NCI-H2196 treated with DMSO at 0.1 percent for 48 hours (cell line): Measurements from ENCODE around the gene FYCO1.

ENCODE experiments used
- DNase-seq: peaks from one replicate; lab custom pipeline; 2025; ENCODE audit not compliant: unreplicated experiment; lab: John Stamatoyannopoulos, UW

Gene FYCO1

GRCh38 chr3:45965253-45965652, 30.4 kb downstream of the FYCO1 start:
- DNase-seq = no peak

- DNase-seq = no peak
Measured at GRCh38 chr3:45964139-45964538, 31.5 kb downstream of the FYCO1 start.

GRCh38 chr3:45962033-45962432, 33.6 kb downstream of the FYCO1 start:
- DNase-seq = no peak

- no peak for DNase-seq
Measured at GRCh38 chr3:45960289-45960688, 35.3 kb downstream of the FYCO1 start.

- DNase-seq = no peak
Measured at GRCh38 chr3:45959201-45959600, 36.4 kb downstream of the FYCO1 start.

- DNase-seq = no peak
Measured at GRCh38 chr3:45958321-45958791, 37.3 kb downstream of the FYCO1 start.

- DNase-seq = no peak
Measured at GRCh38 chr3:45957586-45957985, 38.0 kb downstream of the FYCO1 start.

- DNase-seq = no peak
Measured at GRCh38 chr3:45955706-45956105, 39.9 kb downstream of the FYCO1 start.

GRCh38 chr3:45955017-45955647, 40.5 kb downstream of the FYCO1 start:
- no peak for DNase-seq

- no peak for DNase-seq
Measured at GRCh38 chr3:45954306-45954705, 41.3 kb downstream of the FYCO1 start.

GRCh38 chr3:45953536-45953935, 42.1 kb downstream of the FYCO1 start:
- no peak for DNase-seq

- DNase-seq = no peak
Measured at GRCh38 chr3:45952456-45952855, 43.2 kb downstream of the FYCO1 start.

- no peak for DNase-seq
Measured at GRCh38 chr3:45951946-45952345, 43.7 kb downstream of the FYCO1 start.

GRCh38 chr3:45950686-45951600, 44.7 kb downstream of the FYCO1 start:
- DNase-seq = no peak

GRCh38 chr3:45950131-45950530, 45.5 kb downstream of the FYCO1 start:
- DNase-seq = no peak

- no peak for DNase-seq
Measured at GRCh38 chr3:45949432-45949831, 46.2 kb downstream of the FYCO1 start.

- no peak for DNase-seq
Measured at GRCh38 chr3:45948881-45949280, 46.7 kb downstream of the FYCO1 start.

- no peak for DNase-seq
Measured at GRCh38 chr3:45948311-45948781, 47.3 kb downstream of the FYCO1 start.

- DNase-seq = no peak
Measured at GRCh38 chr3:45947361-45947760, 48.3 kb downstream of the FYCO1 start.

- no peak for DNase-seq
Measured at GRCh38 chr3:45946875-45947274, 48.7 kb downstream of the FYCO1 start.

GRCh38 chr3:45946307-45946706, 49.3 kb downstream of the FYCO1 start:
- DNase-seq = no peak
